Nephron (organoid): Measurements from ENCODE around the gene SEMA5A.
"Not testable (repeated sequence)": the region's sequence is repeated elsewhere in the genome, so short reads cannot be mapped to it uniquely, and the experiment has no call there.

Experiments used
- H3K27ac Mint-ChIP-seq, 3 experiments: 2 replicates each; pipeline ENCODE4 v1.8.0; 2020; ENCODE audit warnings: mixed read lengths in 3 of 3, mild to moderate bottlenecking in 2 of 3, moderate library complexity in 1 of 3
- H3K27me3 Mint-ChIP-seq: 2 replicates; pipeline ENCODE4 v1.8.0; 2021; ENCODE audit warnings: low read depth, mild to moderate bottlenecking, moderate library complexity, mixed read lengths
- H3K36me3 Mint-ChIP-seq: 2 replicates; pipeline ENCODE4 v1.8.0; 2020; ENCODE audit warnings: low read depth, mixed read lengths
- H3K4me1 Mint-ChIP-seq: 2 replicates; pipeline ENCODE4 v1.8.0; 2020; ENCODE audit warnings: mixed read lengths
- H3K4me3 Mint-ChIP-seq, 3 experiments: 2 replicates each; pipeline ENCODE4 v1.8.0; 2020; ENCODE audit warnings: mild to moderate bottlenecking in 3 of 3, mixed read lengths in 3 of 3, moderate library complexity in 2 of 3
- H3K9me3 Mint-ChIP-seq: 2 replicates; pipeline ENCODE4 v1.8.0; 2020; ENCODE audit warnings: mixed read lengths
- TF ChIP-seq, protein P1 (sequence below), 3 experiments: fragments of 200-600 bp; sonication (generic); IDR thresholded peaks; one replicate each; pipeline ENCODE4 v1.5.0; 2021; ENCODE audit warnings: antibody characterized with exemption in 3 of 3; ENCODE audit not compliant: unreplicated experiment in 3 of 3

Gene SEMA5A

DNA sequence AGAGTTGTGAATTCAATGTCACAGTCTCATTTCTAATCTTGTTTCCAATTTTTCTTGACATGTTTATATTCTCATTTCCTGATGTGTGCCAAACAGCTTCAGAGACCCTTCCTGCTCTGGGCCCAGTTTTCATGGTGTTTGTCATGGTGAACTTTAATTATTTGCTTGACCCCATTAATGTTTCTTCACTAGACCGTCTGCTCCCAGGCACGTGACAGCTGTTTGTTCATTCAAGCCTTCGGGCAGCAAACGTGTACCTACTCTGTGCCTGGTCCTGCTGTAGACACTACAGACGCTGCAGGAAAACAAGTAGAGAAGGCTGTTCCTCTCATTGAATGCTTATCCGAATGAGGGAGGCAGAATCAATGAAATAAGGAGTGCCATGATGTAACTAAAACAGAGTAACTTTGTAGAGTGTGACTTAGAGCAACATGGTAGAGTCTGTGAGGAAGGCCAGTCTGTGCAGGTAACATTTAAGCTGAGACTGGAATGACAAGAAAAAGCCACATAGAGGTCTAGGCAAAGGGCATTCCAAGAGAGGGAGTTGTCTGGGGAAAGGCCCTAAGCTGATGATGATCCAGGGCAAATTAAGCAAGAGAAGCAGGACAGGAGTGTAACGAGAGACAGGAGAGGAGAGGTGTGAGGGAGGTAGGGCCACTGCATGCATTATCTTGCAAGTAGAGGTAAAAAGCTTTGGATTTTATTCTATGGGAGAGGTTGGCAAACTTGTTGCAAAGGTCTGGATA, 191.4 kb downstream of the SEMA5A start:
- Mint-ChIP-seq H3K27me3 (no peaks in the 10 kb centered on the region), H3K4me1 (peaks cover 14% of the 10 kb centered on the region), H3K27ac (no peak overlapping the region), H3K9me3 (no peaks in the 10 kb centered on the region), H3K4me3 (no peak overlapping the region), H3K36me3 (peaks cover 4% of the 10 kb centered on the region)
- TF ChIP-seq, protein P1, sequence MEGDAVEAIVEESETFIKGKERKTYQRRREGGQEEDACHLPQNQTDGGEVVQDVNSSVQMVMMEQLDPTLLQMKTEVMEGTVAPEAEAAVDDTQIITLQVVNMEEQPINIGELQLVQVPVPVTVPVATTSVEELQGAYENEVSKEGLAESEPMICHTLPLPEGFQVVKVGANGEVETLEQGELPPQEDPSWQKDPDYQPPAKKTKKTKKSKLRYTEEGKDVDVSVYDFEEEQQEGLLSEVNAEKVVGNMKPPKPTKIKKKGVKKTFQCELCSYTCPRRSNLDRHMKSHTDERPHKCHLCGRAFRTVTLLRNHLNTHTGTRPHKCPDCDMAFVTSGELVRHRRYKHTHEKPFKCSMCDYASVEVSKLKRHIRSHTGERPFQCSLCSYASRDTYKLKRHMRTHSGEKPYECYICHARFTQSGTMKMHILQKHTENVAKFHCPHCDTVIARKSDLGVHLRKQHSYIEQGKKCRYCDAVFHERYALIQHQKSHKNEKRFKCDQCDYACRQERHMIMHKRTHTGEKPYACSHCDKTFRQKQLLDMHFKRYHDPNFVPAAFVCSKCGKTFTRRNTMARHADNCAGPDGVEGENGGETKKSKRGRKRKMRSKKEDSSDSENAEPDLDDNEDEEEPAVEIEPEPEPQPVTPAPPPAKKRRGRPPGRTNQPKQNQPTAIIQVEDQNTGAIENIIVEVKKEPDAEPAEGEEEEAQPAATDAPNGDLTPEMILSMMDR (IDR thresholded peaks at IDR 0.05; ENCODE audit: unreplicated experiment in 3 of 3) = no peak

DNA sequence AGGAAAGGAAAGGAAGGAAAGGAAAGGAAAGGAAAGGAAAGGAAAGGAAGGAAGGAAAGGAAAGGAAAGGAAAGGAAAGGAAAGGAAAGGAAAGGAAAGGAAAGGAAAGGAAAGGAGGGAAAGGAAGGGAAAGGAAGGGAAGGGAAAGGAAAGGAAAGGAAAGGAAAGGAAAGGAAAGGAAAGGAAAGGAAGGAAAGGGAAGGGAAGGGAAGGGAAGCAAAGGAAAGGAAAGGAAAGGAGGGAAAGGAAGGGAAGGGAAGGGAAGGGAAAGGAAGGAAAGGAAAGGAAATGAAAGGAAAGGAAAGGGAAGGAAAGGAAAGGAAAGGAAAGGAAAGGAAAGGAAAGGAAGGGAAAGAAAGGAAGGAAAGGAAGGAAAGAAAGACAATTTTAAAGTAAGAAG, 192.8 kb downstream of the SEMA5A start:
- H3K4me1 Mint-ChIP-seq = peaks cover 14% of the 10 kb centered on the region
- H3K27me3 Mint-ChIP-seq, H3K4me3 Mint-ChIP-seq, H3K36me3 Mint-ChIP-seq, H3K9me3 Mint-ChIP-seq: not testable (repeated sequence)
- peak overlapping the region in 1 of 3 experiments; percentile 11 for H3K27ac Mint-ChIP-seq

DNA sequence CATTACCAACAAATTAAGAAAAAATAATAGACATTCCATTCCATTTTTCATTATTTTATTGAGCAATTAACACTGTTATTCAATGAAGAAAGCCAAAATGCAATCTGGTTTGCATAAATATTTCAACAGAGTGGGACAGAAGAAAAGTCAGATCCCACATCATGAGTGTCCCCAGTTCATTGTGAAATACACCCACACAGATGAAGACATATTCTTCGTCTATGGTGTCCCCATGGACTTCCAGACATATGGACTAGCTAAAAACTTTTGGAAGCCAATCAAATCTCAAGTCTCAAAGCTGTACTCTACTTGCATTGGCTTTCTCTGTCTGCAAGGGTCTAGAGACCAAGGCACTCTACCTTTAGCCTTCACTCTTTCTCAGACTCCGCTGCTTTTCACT, 194.3 kb downstream of the SEMA5A start:
- TF ChIP-seq, protein P1 (IDR thresholded peaks at IDR 0.05; ENCODE audit: unreplicated experiment in 3 of 3) = no peak
- H3K27ac Mint-ChIP-seq = no peak overlapping the region

DNA sequence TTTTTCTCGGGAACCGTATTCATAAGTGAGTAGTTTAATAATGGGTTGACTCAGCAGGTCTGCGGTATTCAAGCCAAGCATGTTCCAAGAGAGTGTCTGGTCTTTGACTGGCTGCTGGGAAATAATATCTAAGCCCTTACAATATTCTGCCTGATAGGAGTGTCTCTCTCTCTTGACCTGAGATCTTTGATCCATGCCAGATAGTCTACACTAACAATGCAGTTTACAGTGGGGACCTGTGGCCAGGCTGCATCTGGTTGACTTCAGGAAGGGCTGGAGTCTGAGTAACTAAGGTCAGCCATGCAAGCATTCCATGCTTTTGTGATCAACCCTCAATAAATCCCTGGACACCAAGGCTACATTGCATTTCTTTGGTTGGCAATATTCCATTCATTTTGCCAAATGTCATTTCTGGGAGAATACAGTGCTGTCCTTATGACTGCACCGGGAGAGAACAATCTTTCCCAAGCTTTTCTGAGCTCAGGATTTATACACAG, 195.5 kb downstream of the SEMA5A start:
- Mint-ChIP-seq H3K9me3 (no peaks in the 10 kb centered on the region), H3K4me1 (no peaks in the 10 kb centered on the region), H3K36me3 (peaks cover 4% of the 10 kb centered on the region), H3K27ac (no peak overlapping the region), H3K27me3 (no peaks in the 10 kb centered on the region), H3K4me3 (no peak overlapping the region)
- TF ChIP-seq, protein P1 (IDR thresholded peaks at IDR 0.05; ENCODE audit: unreplicated experiment in 3 of 3) = no peak

More for the DNA sequence above, 194.3 kb downstream of the SEMA5A start:
- H3K9me3 Mint-ChIP-seq = no peaks in the 10 kb centered on the region
- peaks cover 4% of the 10 kb centered on the region for H3K36me3 Mint-ChIP-seq
- H3K4me1 Mint-ChIP-seq = peaks cover 6% of the 10 kb centered on the region
- H3K4me3 Mint-ChIP-seq = no peak overlapping the region
- no peaks in the 10 kb centered on the region for H3K27me3 Mint-ChIP-seq

DNA sequence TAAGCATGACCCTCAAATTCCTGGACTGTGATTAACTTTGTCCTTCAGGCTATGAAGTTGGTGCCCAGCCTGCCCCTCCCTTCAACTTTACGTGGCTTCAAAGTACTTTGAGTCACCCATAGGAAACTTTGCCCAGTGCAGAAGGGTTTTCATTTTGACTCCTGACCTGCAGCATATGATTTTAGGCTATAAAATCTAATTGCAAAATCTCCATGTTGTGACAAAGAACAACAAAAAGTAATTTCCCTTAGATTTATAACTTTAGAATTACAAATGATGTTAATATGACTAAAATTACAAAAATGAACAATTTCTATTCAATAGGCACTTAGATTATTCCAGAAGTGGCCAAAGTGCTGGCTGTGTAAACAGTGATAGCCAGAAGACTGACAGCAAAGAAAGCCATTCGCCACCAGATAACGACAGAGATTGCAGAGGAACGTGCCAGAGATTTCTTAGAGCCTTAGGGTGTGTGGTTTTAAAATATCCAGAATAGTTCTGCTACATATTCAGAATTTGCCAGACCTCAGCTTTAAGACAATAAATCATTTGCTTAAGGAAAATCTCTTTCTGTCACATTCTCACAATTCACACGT, 197.4 kb downstream of the SEMA5A start:
- Mint-ChIP-seq H3K27ac (no peak overlapping the region), H3K4me3 (no peak overlapping the region), H3K4me1 (no peaks in the 10 kb centered on the region), H3K27me3 (no peaks in the 10 kb centered on the region), H3K9me3 (no peaks in the 10 kb centered on the region), H3K36me3 (peaks cover 4% of the 10 kb centered on the region)
- TF ChIP-seq, protein P1 (IDR thresholded peaks at IDR 0.05; ENCODE audit: unreplicated experiment in 3 of 3) = no peak

DNA sequence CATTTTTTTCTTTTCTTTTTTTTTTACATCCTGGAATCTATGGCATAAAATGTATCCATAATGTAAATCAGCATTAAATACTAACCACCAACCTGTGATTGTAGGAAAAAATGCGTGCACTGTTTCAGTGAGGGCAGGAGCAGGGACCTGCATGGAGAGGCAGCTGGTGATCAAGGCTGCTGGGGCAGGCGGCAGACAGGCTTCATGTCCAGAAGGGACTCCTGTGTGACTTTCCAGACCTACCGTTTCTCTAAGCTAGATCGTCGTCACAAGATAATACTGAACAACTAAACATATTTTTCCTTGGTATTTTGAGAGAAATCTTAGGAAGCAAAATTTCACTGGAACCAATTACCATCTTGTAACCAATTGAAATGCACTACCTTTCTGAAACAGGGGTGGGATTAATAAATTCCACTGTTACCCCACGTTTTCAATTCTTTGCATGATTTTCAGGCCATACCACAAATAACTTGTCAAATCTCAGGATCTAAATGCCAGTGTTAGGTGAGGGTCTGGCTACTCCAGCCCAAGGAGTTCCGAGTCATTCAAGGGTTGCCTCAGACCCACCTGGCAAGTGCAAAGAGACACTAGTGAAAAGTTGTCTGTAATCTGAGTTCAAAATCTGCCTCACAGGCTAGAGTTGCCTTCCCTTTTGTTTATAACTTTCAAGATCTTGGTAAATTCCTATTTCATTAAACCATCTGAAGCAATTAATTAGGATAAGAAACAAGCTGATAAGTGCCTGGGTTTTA, 198.2 kb downstream of the SEMA5A start:
- Mint-ChIP-seq H3K4me3 (no peak overlapping the region), H3K36me3 (peaks cover 4% of the 10 kb centered on the region), H3K9me3 (no peaks in the 10 kb centered on the region), H3K27me3 (no peaks in the 10 kb centered on the region), H3K4me1 (no peaks in the 10 kb centered on the region), H3K27ac (no peak overlapping the region)
- TF ChIP-seq, protein P1 (IDR thresholded peaks at IDR 0.05; ENCODE audit: unreplicated experiment in 3 of 3) = no peak
